HL-60 (cell line): ENCODE data around the gene NHP2.

ENCODE experiments used
- GABPA ChIP-seq: IDR thresholded peaks from 2 replicates; pipeline ENCODE4 v1.6.1; 2012; ENCODE audit warnings: low read depth
- POLR2AphosphoS5 ChIP-seq: IDR thresholded peaks from 2 replicates; pipeline ENCODE4 v1.6.1; 2012; ENCODE audit warnings: low read depth
- SPI1 ChIP-seq: IDR thresholded peaks from 2 replicates; pipeline ENCODE4 v1.6.1; 2012; ENCODE audit warnings: low read depth, mild to moderate bottlenecking, borderline replicate concordance
- TF ChIP-seq, protein P1 (sequence below): IDR thresholded peaks from 2 replicates; pipeline ENCODE4 v1.6.1; 2012; ENCODE audit warnings: low read depth; ENCODE audit not compliant: insufficient replicate concordance
- TF ChIP-seq, protein P2 (sequence below): IDR thresholded peaks from one replicate; pipeline ENCODE4 v1.5.1; 2011; ENCODE audit warnings: low read length, control low read depth, inconsistent platforms; ENCODE audit not compliant: insufficient read depth

GRCh38 chr5:178193251-178193809 lies 39.6 kb upstream of the NHP2 start:
- TF ChIP-seq, protein P1, sequence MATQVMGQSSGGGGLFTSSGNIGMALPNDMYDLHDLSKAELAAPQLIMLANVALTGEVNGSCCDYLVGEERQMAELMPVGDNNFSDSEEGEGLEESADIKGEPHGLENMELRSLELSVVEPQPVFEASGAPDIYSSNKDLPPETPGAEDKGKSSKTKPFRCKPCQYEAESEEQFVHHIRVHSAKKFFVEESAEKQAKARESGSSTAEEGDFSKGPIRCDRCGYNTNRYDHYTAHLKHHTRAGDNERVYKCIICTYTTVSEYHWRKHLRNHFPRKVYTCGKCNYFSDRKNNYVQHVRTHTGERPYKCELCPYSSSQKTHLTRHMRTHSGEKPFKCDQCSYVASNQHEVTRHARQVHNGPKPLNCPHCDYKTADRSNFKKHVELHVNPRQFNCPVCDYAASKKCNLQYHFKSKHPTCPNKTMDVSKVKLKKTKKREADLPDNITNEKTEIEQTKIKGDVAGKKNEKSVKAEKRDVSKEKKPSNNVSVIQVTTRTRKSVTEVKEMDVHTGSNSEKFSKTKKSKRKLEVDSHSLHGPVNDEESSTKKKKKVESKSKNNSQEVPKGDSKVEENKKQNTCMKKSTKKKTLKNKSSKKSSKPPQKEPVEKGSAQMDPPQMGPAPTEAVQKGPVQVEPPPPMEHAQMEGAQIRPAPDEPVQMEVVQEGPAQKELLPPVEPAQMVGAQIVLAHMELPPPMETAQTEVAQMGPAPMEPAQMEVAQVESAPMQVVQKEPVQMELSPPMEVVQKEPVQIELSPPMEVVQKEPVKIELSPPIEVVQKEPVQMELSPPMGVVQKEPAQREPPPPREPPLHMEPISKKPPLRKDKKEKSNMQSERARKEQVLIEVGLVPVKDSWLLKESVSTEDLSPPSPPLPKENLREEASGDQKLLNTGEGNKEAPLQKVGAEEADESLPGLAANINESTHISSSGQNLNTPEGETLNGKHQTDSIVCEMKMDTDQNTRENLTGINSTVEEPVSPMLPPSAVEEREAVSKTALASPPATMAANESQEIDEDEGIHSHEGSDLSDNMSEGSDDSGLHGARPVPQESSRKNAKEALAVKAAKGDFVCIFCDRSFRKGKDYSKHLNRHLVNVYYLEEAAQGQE, result no peak
- TF ChIP-seq, protein P2, sequence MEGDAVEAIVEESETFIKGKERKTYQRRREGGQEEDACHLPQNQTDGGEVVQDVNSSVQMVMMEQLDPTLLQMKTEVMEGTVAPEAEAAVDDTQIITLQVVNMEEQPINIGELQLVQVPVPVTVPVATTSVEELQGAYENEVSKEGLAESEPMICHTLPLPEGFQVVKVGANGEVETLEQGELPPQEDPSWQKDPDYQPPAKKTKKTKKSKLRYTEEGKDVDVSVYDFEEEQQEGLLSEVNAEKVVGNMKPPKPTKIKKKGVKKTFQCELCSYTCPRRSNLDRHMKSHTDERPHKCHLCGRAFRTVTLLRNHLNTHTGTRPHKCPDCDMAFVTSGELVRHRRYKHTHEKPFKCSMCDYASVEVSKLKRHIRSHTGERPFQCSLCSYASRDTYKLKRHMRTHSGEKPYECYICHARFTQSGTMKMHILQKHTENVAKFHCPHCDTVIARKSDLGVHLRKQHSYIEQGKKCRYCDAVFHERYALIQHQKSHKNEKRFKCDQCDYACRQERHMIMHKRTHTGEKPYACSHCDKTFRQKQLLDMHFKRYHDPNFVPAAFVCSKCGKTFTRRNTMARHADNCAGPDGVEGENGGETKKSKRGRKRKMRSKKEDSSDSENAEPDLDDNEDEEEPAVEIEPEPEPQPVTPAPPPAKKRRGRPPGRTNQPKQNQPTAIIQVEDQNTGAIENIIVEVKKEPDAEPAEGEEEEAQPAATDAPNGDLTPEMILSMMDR, result no peak
- TF ChIP-seq POLR2AphosphoS5, result no peak
- no peak for TF ChIP-seq GABPA
- no peak for TF ChIP-seq SPI1
